ENCODE results near the gene PIK3R2.
"Not testable (repeated sequence)": the region's sequence is repeated elsewhere in the genome, so short reads cannot be mapped to it uniquely, and the experiment has no call there.

Gene PIK3R2

DNA sequence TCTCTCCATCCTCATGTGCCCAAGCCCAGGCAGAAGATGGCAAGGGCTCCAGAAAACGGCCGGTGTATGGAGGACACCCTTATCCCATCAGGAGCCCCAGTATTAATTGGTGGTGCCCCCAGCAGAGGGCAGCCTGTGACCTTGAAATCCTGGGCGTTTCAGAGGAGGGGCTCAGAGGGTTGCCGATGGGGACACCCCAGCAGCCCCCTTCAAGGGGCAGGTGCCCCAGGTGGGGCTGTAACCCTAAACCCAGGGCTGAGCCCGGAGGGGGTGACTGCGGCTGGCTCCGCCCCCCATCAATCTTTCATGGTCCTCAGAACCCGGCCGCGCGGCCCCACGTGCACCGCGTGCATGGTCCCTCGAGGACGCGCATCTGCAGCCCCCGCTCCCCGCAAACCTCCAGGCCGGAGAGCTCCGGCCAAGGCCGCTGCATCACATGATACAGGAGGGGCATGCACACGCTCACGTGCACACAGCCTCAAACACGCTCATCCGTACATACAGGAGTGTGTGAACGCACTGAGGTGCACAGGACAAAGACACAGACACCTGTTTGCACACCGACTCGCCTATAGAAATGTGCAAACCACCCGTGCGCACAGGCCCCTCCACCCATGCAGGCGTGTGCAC, 49.9 kb downstream of the PIK3R2 start:
- peak overlapping the region; percentile 94 to 95 for H3K4me3 Mint-ChIP-seq
- no peak for DNase-seq

DNA sequence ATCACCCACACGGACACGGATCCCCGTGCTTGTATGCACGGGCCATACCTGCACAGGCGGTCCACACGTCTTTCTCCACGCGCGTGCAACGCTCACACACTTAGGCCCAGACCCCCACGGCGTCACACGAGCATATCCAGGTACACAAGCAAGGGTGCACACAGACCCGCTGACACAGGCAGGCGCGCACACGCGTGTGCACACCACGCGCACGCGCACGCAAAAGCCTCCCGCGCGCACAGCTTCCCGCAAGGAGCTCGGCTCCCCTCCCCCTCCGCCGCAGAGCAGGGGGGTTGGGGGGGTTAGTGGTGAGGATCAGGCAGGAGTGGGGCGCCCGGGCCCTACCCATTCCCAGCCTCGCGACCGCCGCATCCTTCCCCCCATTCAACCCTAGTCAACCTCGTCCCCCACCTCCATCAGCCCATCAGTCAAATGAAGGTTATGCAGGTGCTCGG, 50.5 kb downstream of the PIK3R2 start:
- Mint-ChIP-seq H3K4me1 (peaks cover 14 to 35% of the 10 kb centered on the region in 2 donors), H3K27ac (peak overlapping the region; percentile 91), H3K9me3 (no peaks in the 10 kb centered on the region), H3K36me3 (peaks cover 15 to 22% of the 10 kb centered on the region in 2 donors), H3K4me3 (peak overlapping the region; percentile 94 to 95), H3K27me3 (peaks cover 1% of the 10 kb centered on the region in 2 donors)
- DNase-seq (no peak), ATAC-seq (replicated peaks) (peak; percentile 8 to 20)

More for the DNA sequence above, 49.9 kb downstream of the PIK3R2 start:
- H3K27me3 Mint-ChIP-seq = no peaks in the 10 kb centered on the region
- no peak for ATAC-seq (replicated peaks)
- H3K27ac Mint-ChIP-seq = peak overlapping the region; percentile 91
- peaks cover 14 to 35% of the 10 kb centered on the region in 2 donors for H3K4me1 Mint-ChIP-seq
- no peaks in the 10 kb centered on the region for H3K9me3 Mint-ChIP-seq
- H3K36me3 Mint-ChIP-seq = peaks cover 20 to 27% of the 10 kb centered on the region in 2 donors

DNA sequence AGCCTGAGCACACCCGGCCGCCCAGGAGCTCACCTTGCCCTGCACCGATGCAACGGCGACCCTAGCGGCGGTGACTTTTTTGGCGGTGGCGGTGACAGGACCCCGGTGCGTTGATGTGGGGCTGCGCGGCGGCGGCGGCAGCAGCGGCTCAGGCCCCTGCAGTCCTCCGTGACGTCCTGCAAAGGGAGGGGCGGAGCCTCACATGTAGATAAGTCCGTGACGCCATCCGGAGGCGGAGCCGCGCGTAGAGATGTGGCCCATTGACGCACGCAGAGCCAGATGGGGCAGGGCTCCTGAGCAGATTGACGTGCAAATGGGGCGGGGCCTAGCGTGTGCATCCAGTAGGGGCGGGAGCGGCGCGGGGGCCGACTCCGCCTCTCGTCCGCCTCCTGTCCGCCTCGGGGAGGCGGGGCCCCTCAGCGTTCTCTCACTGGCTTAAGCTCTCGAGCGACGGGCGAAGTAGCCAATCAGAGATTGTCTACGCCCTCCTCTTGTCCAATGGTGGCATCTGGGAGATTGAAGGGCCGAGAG, 51.0 kb downstream of the PIK3R2 start, which contains the start of gene RAB3A:
RAB3A (minus strand) TSS at position 180 of the 531 bp plus-strand sequence. CDS start 1,302 bp downstream, outside the sequence.
- Mint-ChIP-seq H3K9me3 (no peaks in the 10 kb centered on the region), H3K4me1 (peaks cover 14 to 35% of the 10 kb centered on the region in 2 donors), H3K36me3 (peaks cover 10 to 17% of the 10 kb centered on the region in 2 donors), H3K4me3 (peak within 1 kb of the TSS; percentile 94 to 95), H3K27ac (peak within 1 kb of the TSS; percentile 94), H3K27me3 (peaks cover 5 to 6% of the 10 kb centered on the region in 2 donors)
- ATAC-seq (replicated peaks) = peak; percentile 90 to 92
- peak; percentile 99 for DNase-seq

DNA sequence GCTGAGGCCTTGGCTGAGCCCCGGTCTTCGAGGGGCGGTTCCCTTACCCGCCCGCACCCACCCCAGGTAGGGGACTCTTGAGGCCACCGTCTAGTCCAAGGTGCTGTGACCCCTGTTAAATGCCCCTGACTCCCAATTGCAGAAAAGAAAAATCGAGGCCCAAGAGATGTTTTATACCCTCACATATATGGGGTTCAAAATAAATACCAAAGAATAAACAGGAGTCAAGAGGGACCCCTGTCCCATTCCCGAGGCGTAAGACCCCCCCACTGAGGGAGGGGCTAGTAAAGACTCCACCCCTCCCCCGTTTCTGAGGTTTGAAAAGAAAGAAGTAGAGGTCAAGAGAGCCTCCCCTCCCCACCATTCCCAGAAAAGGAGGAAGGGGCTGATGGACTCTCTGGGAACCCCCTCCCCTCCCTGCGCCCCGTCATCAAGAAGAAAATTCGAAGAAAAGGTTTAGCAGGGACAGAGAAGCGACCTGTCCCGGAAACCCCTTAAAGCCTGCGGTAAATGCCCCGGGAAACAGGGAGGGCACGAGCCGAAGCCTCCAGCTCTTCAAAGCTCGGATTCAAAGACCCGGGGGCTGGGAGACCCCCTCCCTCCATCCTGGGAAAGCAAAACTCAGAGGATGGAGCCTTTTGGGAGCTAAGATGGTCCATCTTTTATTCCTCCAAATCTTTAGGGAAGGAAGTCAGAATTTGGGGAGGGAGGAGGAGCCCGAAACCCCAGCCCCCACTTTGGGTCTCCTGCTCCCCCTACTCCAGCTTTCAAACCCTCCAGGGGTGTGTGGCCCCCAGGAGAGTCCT, 51.6 kb downstream of the PIK3R2 start:
- H3K27me3 Mint-ChIP-seq = peaks cover 5 to 10% of the 10 kb centered on the region in 2 donors
- H3K4me3 Mint-ChIP-seq = peak overlapping the region; percentile 88 to 94
- peaks cover 14 to 35% of the 10 kb centered on the region in 2 donors for H3K4me1 Mint-ChIP-seq
- peaks cover 10 to 17% of the 10 kb centered on the region in 2 donors for H3K36me3 Mint-ChIP-seq
- H3K27ac Mint-ChIP-seq = peak overlapping the region; percentile 94
- ATAC-seq (replicated peaks) (peak; percentile 12 to 15), DNase-seq (peak; percentile 54)
- H3K9me3 Mint-ChIP-seq = no peaks in the 10 kb centered on the region

DNA sequence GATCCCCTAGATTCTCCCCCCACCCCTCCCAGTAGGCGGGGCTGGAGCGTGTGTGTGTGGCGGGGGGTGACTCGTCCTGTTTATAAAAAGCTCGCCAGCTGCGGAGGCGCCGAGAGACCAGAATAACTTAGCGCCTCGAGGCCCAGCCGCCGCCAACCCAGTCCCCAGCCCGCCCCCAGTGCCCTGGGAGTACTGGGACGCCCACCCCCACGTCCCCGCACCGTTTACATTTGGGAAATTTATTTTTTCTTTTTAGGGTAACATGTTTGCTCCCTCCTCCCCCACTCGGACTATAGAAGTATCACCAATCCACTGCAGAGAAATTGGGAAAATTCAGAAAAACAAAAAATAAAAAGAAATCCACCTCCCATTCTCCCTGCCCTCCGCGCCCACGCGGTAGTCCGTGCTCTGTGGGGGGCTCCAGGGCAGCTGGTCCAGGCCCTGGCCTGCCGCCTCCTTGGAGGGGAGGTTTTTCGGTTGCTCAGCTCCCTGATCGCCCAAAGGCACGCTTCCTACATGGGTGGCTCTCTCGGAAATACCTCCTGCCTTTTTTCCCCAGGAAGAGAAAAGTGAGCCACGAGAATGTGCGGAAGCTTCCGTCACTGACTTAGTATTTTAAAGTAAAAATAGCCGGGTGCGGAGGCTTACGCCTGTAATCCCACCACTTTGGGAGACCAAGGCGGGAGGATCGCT, 52.4 kb downstream of the PIK3R2 start:
- Mint-ChIP-seq H3K9me3 (no peaks in the 10 kb centered on the region), H3K4me1 (peaks cover 14 to 35% of the 10 kb centered on the region in 2 donors), H3K27ac (peak overlapping the region; percentile 94), H3K4me3 (peak overlapping the region; percentile 88 to 94), H3K36me3 (peaks cover 10 to 12% of the 10 kb centered on the region in 2 donors), H3K27me3 (peaks cover 11 to 17% of the 10 kb centered on the region in 2 donors)
- ATAC-seq (replicated peaks) (peak; percentile 11 to 15), DNase-seq (peak; percentile 53)

DNA sequence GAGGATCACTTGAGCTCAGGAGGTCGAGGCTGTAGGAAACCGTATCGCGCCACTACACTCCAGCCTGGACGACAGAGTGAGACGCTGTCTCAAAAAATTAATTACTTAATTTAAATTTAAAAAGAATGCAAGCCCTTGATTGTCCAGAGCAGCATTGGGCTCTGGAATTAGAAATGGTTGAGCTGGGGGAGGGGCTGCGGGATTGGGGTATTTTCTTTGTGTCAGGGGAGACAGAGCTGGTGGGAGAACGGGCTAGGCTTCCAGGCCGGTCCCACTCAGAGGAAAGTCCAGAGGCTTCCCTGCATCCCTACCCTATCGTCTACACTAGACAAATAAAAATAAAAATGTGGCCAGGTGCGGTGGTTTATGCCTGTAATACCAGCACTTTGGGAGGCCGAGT, 53.1 kb downstream of the PIK3R2 start:
- ATAC-seq (replicated peaks) = no peak
- Mint-ChIP-seq H3K36me3 (peaks cover 9 to 11% of the 10 kb centered on the region in 2 donors), H3K27ac (no peak overlapping the region), H3K4me3 (peak overlapping the region in 1 of 2 donors; percentile 94), H3K9me3 (no peaks in the 10 kb centered on the region), H3K4me1 (peaks cover 14 to 35% of the 10 kb centered on the region in 2 donors), H3K27me3 (peaks cover 15 to 24% of the 10 kb centered on the region in 2 donors)
- DNase-seq = no peak

DNA sequence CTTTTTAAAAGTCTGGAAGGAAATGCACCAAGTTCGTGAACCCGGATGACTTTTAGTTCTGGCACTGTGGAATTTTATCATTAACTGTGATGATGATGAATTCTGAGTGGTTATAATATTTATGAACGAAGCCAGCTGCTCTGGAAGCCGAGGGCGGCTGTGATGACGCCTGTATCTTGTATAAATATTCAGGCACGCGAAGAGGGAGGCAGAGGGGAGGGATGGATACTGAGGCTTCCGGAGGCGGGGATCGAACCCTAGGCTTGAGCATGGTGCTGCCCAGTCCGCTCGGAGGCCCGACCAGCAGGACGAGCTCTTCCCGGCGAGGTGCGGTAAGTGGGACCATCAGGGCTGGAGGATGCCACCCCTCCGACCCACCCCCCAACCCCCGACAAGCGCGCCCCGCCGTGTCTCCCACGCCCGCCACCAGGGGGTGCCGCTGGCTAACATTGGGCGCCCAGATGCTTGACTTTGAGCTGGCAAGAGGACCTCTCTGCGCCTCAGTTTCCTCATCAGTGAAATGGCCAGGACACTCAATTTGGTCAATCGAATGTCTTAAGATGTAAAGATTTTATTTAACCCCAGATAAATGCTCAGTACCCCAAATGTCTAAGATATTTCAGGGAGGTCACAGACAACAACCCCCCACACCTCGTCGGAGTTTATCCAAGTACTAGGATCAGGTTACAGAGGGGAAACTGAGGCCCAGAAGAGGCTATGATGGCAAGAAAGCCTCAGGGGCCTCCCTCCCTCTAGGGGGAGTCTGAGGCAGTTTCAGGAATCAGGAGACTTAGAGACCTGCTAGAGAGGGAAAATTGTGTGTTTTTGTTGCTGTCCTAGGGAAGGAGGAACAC, 55.4 kb downstream of the PIK3R2 start:
- H3K4me1 Mint-ChIP-seq = peaks cover 4 to 20% of the 10 kb centered on the region in 2 donors
- H3K36me3 Mint-ChIP-seq = no peaks in the 10 kb centered on the region
- H3K27me3 Mint-ChIP-seq = peaks cover 22 to 33% of the 10 kb centered on the region in 2 donors
- H3K4me3 Mint-ChIP-seq = no peak overlapping the region
- ATAC-seq (replicated peaks) (no peak), DNase-seq (no peak)
- no peak overlapping the region for H3K27ac Mint-ChIP-seq
- H3K9me3 Mint-ChIP-seq = no peaks in the 10 kb centered on the region

DNA sequence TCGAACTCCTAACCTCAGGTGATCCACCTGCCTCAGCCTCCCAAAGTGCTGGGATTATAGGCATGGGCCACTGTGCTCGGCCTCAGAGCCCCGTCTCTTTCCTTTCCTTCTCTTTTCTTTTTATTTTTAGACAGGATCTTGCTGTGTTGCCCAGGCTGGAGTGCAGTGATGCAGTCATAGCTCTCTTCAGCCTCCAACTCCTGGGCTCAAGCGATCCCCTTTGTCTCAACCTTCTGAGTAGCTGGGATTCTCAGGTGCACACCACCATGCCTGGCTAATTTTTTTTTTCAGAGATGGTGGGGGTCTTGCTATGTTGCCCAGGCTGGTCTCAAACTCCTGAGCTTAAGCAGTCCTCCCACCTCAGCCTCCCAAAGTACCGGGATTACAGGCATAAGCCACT, 56.9 kb downstream of the PIK3R2 start:
- ATAC-seq (replicated peaks) = not testable (repeated sequence)

DNA sequence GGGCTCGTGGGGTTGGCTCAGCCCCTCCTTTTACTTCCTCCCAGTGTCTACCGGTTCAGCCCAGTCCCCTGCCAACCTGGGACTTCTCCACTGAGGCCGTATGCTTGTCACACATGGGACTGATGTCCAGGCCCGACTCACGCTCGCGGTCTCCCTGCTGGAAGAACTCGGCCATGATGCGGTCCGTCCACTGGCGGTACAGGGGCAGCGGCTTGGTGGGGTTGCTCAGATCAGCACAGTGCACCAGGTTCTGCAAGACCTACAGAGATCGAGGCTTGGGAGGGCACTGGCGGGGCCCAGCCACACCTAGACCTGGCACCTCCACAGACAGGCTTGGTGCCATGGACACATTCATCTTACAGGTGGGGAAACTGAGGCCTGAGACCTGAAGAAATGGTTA, 58.7 kb downstream of the PIK3R2 start:
- no peak overlapping the region for H3K4me3 Mint-ChIP-seq
- H3K27me3 Mint-ChIP-seq = peaks cover 30 to 33% of the 10 kb centered on the region in 2 donors
- H3K36me3 Mint-ChIP-seq = no peaks in the 10 kb centered on the region
- H3K9me3 Mint-ChIP-seq = no peaks in the 10 kb centered on the region
- no peak for ATAC-seq (replicated peaks)
- no peak overlapping the region for H3K27ac Mint-ChIP-seq
- DNase-seq = no peak
- H3K4me1 Mint-ChIP-seq = no peaks in the 10 kb centered on the region

More for the DNA sequence above, 56.9 kb downstream of the PIK3R2 start:
- H3K4me1 Mint-ChIP-seq, DNase-seq, H3K36me3 Mint-ChIP-seq, H3K4me3 Mint-ChIP-seq, H3K9me3 Mint-ChIP-seq, H3K27ac Mint-ChIP-seq: not testable (repeated sequence)
- peaks cover 27 to 33% of the 10 kb centered on the region in 2 donors for H3K27me3 Mint-ChIP-seq

DNA sequence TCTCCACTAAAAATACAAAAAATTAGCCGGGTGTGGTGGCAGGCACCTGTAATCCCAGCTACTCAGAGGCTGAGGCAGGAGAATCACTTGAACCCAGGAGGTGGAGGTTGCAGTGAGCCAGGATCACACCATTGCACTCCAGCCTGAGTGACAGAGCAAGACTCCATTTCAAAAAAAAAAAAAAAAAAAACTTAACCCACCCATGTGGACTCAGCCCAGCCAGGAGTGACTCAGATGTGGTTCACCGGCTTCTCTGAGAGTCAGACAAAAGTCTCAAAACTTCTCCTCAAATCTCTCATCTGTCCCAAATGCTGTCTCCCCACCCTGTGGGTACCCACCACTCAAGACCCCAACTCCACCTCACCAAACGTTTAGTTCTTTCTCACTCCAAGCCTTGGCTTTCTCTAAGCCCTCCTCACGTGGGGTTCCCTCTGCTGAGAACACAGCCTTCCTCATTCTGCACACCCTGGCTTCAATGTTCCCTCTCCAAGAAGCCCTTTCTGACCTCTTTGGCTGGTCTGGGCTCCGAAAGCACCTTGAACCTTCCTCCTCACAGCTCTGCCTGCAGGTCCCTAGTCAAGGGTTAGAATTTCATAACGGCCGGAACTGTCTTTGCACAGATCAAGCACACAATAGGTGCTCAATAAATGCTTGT, 61.9 kb downstream of the PIK3R2 start:
- no peak overlapping the region for H3K27ac Mint-ChIP-seq
- H3K4me3 Mint-ChIP-seq = no peak overlapping the region
- H3K4me1 Mint-ChIP-seq = peaks cover 0 to 4% of the 10 kb centered on the region in 2 donors
- no peak for ATAC-seq (replicated peaks)
- peaks cover 24 to 30% of the 10 kb centered on the region in 2 donors for H3K27me3 Mint-ChIP-seq
- no peaks in the 10 kb centered on the region for H3K36me3 Mint-ChIP-seq
- DNase-seq = no peak
- H3K9me3 Mint-ChIP-seq = no peaks in the 10 kb centered on the region

DNA sequence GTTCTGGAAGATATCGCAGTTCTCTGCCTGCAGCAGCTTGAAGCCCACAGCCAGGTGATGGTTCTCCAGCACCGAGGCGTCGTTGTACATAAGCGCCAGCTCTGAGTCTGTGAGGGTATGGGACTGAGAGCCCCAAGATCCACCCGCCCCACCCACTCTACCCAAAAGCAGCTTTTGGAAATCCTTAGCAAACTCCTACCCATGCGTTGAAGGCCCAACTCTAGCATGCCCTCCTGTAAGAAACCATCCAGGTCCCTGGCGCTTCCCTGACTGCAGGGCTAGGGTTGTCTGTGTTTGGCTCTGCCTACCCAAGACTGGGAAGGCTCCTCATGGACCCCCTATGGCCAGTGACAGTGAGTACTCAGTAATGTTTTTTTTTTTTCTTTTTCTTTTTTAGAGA, 63.8 kb downstream of the PIK3R2 start:
- Mint-ChIP-seq H3K36me3 (no peaks in the 10 kb centered on the region), H3K4me3 (no peak overlapping the region), H3K27ac (no peak overlapping the region), H3K4me1 (peaks cover 6 to 9% of the 10 kb centered on the region in 2 donors), H3K9me3 (no peaks in the 10 kb centered on the region), H3K27me3 (peaks cover 23 to 32% of the 10 kb centered on the region in 2 donors)
- DNase-seq (no peak), ATAC-seq (replicated peaks) (no peak)

DNA sequence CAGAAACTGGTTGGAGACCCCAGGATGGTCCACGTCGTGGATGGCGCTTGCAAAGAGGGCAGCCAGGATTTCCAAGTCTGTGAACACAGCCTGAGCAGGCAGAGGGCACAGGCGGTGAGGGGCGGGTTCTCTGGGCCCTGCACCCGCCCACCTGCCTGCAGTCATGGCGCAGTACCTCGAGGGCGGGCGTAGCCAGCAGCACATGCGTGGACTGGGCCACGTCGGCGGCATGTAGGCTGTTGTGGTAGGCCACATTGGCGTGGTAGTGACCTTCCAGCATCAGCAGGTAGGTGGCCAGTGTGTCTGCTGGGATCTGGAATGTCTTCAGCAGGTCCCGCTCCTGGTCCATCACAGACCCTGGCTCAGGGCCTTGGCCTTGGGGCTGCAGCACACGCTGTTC, 65.2 kb downstream of the PIK3R2 start:
- DNase-seq (no peak), ATAC-seq (replicated peaks) (no peak)
- Mint-ChIP-seq H3K4me1 (peaks cover 6 to 9% of the 10 kb centered on the region in 2 donors), H3K27me3 (peaks cover 32 to 41% of the 10 kb centered on the region in 2 donors), H3K4me3 (no peak overlapping the region), H3K27ac (no peak overlapping the region), H3K36me3 (no peaks in the 10 kb centered on the region), H3K9me3 (no peaks in the 10 kb centered on the region)

DNA sequence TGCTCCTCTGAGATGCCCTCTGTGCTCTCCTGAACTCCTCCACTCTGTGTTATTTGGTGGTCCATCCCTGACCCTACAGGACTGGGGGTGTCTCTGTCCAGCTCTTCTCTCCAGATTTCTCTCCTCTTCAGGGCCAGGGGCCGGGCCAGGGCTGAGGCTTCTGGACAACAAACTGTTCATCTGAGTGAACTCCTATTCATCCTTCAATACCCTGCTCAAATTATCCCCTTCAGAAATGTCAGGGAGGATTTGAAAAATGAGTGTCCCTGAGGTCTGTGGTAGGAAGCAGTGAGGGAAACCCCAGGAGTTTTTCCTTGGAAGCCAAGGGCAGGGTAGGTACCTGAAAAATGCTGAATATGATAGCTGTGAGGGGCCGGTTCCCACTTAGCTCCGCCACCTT, 65.6 kb downstream of the PIK3R2 start:
- H3K4me1 Mint-ChIP-seq = peaks cover 7 to 9% of the 10 kb centered on the region in 2 donors
- no peaks in the 10 kb centered on the region for H3K9me3 Mint-ChIP-seq
- no peak overlapping the region for H3K4me3 Mint-ChIP-seq
- peaks cover 2% of the 10 kb centered on the region in 2 donors for H3K36me3 Mint-ChIP-seq
- ATAC-seq (replicated peaks) = no peak
- H3K27me3 Mint-ChIP-seq = peaks cover 36 to 44% of the 10 kb centered on the region in 2 donors
- peak overlapping the region; percentile 31 for H3K27ac Mint-ChIP-seq
- no peak for DNase-seq

Measured in stimulated activated naive B cell treated with anti-CD40 and anti-IgM and Interleukin-4, amounts not matched to agents 10 μg/mL and 1 μg/mL and 100 μg/mL, for 72 hours (primary cell).